Esophagus muscularis mucosa (tissue), 4 donors: ENCODE results near the gene BRDT. TPM values are rescaled to one million over a fixed set of nuclear protein-coding genes. Genes with fewer than 3 reads are reported as not detected.

Source experiments
- DNase-seq: peaks from one replicate; pipeline ENCODE4 v3.0.0-alpha.2; 2017; ENCODE audit errors: extremely low spot score
- H3K27ac ChIP-seq, 4 donors: fragments of 200-600 bp; sonication (generic); replicated peaks in 1 of 4; 1 replicate in 3 of 4; 2 replicates in 1 of 4; pipeline ENCODE4 v1.5.1; 2016 to 2019; ENCODE audit warnings: mild to moderate bottlenecking in 1 of 4
- H3K27me3 ChIP-seq, 4 donors: fragments of 200-600 bp; sonication (generic); one replicate each; pipeline versions ENCODE4 v1.5.1 to v1.6.0; 2016 to 2019
- H3K36me3 ChIP-seq, 4 donors: fragments of 200-600 bp; sonication (generic); one replicate each; pipeline ENCODE4 v1.5.1; 2016 to 2019
- H3K4me1 ChIP-seq, 4 donors: fragments of 200-600 bp; sonication (generic); one replicate each; pipeline ENCODE4 v1.5.1; 2016 to 2019
- H3K4me3 ChIP-seq, 4 donors: fragments of 200-600 bp; sonication (generic); 1 replicate in 2 of 4; 2 replicates in 2 of 4; pipeline ENCODE4 v1.5.1; 2016 to 2019; ENCODE audit warnings: mild to moderate bottlenecking in 4 of 4, moderate library complexity in 1 of 4
- H3K9me3 ChIP-seq, 4 donors: fragments of 200-600 bp; sonication (generic); 1 replicate in 3 of 4; 2 replicates in 1 of 4; pipeline ENCODE4 v1.5.1; 2016 to 2019
- EP300 ChIP-seq: sonication (generic); formaldehyde crosslinking; IDR thresholded peaks from one replicate; pipeline ENCODE4 v1.6.1; 2017; ENCODE audit warnings: antibody characterized with exemption
- POLR2A ChIP-seq: fragments of 450-650 bp; IDR thresholded peaks from one replicate; pipeline ENCODE4 v1.6.1; 2017; ENCODE audit warnings: antibody characterized with exemption, moderate library complexity, mild to moderate bottlenecking, low read depth
- POLR2AphosphoS5 ChIP-seq, 2 donors: sonication (generic); formaldehyde crosslinking; IDR thresholded peaks; one replicate each; pipeline ENCODE4 v1.6.1; 2017; ENCODE audit warnings: antibody characterized with exemption in 2 of 2
- WGBS: methylation state at CpG from one replicate; pipeline ENCODE4 v1.1.5; 2018; 5-methylcytosine and 5-hydroxymethylcytosine counted together
- intact Hi-C: fragments of 100-400 bp; cut with DNase I; formaldehyde crosslinking; loops from one replicate; pipeline ENCODE4 v1.15.1; 2023
- total RNA-seq, 4 donors: library from RNA; depleted of rRNA; stranded (reverse); fragments of >200 nt; gene quantifications; one replicate each; pipeline versions ENCODE4 v1.1.0 to v1.2.1, GENCODE V29; 2016
- TF ChIP-seq, protein P1 (sequence below), 3 experiments: fragments of 200-600 bp in 2 of 3; fragments of 450-650 bp in 1 of 3; sonication (generic) in 2 of 3; IDR thresholded peaks; one replicate each; pipeline ENCODE4 v1.5.1; 2017 to 2019; ENCODE audit warnings: antibody characterized with exemption in 3 of 3, mild to moderate bottlenecking in 2 of 3, moderate library complexity in 1 of 3

BRDT gene
- total RNA-seq, 4 donors from 2014 or later, result not detected

DNA sequence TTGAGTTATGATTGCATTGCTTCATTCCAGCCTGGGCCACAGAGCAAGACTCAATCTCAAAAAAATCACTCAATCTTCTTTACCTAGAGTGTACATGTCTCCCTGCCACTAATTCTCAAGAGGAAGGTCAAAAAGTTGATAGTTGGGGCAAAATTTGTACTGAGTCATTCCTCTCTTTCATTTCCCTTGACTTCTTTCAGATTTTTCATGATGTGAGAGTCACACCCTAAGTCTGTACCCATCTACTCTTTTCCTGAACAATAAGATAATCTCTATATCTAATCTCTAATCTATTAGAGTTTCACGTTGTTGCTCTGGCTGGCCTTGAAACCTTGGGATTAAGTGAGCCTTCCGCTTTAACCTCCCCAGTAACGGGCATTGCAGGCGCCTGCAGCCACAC, 1.1 kb upstream of the BRDT start:
- Histone ChIP-seq H3K36me3 (no peaks in the 10 kb centered on the region), H3K27me3 (no peaks in the 10 kb centered on the region), H3K4me3 (no peak overlapping the region), H3K27ac (no peak overlapping the region), H3K4me1 (no peaks in the 10 kb centered on the region), H3K9me3 (no peaks in the 10 kb centered on the region)
- WGBS, result 86% methylated on average over 4 of the region's 4 CpGs
- no peak for DNase-seq
- intact Hi-C loops, result no loop called here
- no peak for TF ChIP-seq POLR2AphosphoS5 (IDR thresholded peaks at IDR 0.05)
- TF ChIP-seq EP300, result no peak
- TF ChIP-seq POLR2A, result no peak
- TF ChIP-seq, protein P1, sequence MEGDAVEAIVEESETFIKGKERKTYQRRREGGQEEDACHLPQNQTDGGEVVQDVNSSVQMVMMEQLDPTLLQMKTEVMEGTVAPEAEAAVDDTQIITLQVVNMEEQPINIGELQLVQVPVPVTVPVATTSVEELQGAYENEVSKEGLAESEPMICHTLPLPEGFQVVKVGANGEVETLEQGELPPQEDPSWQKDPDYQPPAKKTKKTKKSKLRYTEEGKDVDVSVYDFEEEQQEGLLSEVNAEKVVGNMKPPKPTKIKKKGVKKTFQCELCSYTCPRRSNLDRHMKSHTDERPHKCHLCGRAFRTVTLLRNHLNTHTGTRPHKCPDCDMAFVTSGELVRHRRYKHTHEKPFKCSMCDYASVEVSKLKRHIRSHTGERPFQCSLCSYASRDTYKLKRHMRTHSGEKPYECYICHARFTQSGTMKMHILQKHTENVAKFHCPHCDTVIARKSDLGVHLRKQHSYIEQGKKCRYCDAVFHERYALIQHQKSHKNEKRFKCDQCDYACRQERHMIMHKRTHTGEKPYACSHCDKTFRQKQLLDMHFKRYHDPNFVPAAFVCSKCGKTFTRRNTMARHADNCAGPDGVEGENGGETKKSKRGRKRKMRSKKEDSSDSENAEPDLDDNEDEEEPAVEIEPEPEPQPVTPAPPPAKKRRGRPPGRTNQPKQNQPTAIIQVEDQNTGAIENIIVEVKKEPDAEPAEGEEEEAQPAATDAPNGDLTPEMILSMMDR (IDR thresholded peaks at IDR 0.05), result no peak

DNA sequence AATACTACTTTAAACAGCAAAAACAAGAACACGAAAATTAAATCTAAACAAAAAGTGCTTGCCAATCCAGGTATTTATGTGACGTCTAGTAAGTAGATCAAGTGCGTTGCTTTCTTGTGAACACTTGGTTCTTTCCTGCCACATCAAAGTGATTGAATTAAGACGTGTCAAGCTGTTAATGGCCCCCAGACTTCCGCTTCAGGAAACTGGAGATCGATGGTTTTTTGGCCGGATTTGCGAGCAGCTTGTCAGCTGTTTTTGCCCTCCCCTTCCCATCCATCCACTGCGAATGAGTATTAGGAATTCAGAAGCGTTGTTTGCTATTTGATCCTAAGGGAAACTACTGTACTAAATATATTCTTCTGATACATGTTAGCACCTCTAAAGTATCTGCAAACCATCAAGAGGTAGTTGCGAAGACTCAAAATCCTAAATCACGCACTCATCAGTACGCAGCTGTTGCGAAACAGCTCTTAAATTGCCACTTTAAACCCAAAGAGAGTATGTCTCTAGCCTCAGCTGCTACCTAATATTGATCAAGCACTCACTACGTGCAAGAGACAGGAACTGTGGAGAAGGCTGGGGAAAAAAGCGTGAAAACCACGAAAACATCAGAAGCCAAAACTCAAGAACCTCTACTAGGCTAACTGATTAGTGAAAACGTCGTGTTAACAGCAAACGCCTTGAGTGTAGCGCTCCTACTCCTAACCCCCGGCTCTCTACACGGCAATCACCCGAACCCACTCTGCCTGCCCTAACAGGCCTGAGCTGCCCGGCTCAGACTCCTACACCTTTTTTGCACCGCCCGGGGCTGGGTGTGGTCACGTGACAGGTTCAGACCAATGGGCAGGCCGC, 473 bp upstream of the BRDT start:
- Histone ChIP-seq H3K4me1 (no peaks in the 10 kb centered on the region), H3K4me3 (no peak overlapping the region), H3K27ac (no peak overlapping the region), H3K27me3 (no peaks in the 10 kb centered on the region), H3K9me3 (no peaks in the 10 kb centered on the region), H3K36me3 (no peaks in the 10 kb centered on the region)
- intact Hi-C loops, result no loop called here
- TF ChIP-seq EP300 (no peak), POLR2AphosphoS5 (IDR thresholded peaks at IDR 0.05) (no peak), POLR2A (no peak)
- TF ChIP-seq, protein P1 (IDR thresholded peaks at IDR 0.05), result no peak
- 76% methylated on average over 29 of the region's 29 CpGs for WGBS
- DNase-seq, result no peak

DNA sequence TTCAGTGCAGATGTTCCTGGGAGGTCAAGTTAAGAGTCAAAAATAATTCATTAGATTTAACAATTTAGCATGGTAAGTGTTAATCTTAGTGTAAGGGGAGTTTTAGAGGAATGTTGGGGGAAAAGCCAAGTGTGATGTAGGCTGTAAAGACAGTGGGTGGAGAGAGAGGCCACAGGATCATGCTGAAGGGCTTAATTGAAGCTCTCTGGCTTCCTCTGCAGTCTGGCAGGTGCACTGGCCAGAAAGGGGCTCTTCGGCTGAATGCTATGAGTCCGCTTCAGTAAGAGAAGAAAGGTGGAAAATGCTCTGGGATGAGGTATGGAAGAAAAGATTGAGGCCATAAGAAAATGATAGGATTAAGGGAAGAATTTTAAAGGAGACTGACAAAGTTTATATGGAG, 3.0 kb downstream of the BRDT start:
- Histone ChIP-seq H3K9me3 (no peaks in the 10 kb centered on the region), H3K4me1 (no peaks in the 10 kb centered on the region), H3K27ac (no peak overlapping the region), H3K36me3 (no peaks in the 10 kb centered on the region), H3K4me3 (no peak overlapping the region), H3K27me3 (no peaks in the 10 kb centered on the region)
- no peak for TF ChIP-seq EP300
- TF ChIP-seq, protein P1 (IDR thresholded peaks at IDR 0.05), result no peak
- TF ChIP-seq POLR2A, result no peak
- no peak for TF ChIP-seq POLR2AphosphoS5 (IDR thresholded peaks at IDR 0.05)
- WGBS, result 43% methylated on average over 2 of the region's 2 CpGs
- DNase-seq, result no peak
- intact Hi-C loops, result no loop called here

DNA sequence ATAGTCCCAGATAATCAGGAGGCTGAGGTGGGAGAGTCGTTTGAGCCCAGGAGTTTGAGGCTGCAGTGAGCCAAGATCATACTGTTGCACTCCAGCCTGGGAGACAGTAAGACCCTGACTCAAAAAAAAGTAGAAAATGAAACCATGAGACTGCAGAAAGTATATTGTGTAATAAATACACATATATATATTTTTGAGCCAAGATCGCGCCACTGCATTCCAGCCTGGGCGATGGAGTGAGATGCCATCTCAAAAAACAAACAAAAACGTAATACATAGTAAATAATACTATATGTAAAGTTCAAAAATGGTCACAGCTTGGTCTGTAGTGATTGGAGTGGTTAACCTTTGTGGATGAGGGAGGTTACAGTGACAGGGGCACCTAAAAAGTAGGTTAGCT, 9.7 kb downstream of the BRDT start:
- TF ChIP-seq, protein P1 (IDR thresholded peaks at IDR 0.05), result no peak
- TF ChIP-seq EP300, result no peak
- no peak for TF ChIP-seq POLR2A
- TF ChIP-seq POLR2AphosphoS5 (IDR thresholded peaks at IDR 0.05), result no peak
- Histone ChIP-seq H3K27me3 (no peaks in the 10 kb centered on the region), H3K27ac (no peak overlapping the region), H3K4me1 (no peaks in the 10 kb centered on the region), H3K4me3 (no peak overlapping the region), H3K9me3 (no peaks in the 10 kb centered on the region), H3K36me3 (no peaks in the 10 kb centered on the region)
- peak; percentile 68 for DNase-seq
- 82% methylated on average over 5 of the region's 5 CpGs for WGBS
- intact Hi-C loops, result no loop called here
